Stimulated activated CD4-positive, alpha-beta T cell treated with anti-CD3 and anti-CD28 coated beads, TNF-alpha, amount 100 ng/mL, for 24 hours (primary cell): ENCODE data around the gene NSFL1C.
"Not testable (repeated sequence)": the region's sequence is repeated elsewhere in the genome, so short reads cannot be mapped to it uniquely, and the experiment has no call there.

ENCODE experiments used
- DNase-seq, 3 experiments: peaks; one replicate each; pipeline ENCODE4 v3.0.0-alpha.2; 2020; ENCODE audit warnings: low read depth in 3 of 3

The NSFL1C gene

DNA sequence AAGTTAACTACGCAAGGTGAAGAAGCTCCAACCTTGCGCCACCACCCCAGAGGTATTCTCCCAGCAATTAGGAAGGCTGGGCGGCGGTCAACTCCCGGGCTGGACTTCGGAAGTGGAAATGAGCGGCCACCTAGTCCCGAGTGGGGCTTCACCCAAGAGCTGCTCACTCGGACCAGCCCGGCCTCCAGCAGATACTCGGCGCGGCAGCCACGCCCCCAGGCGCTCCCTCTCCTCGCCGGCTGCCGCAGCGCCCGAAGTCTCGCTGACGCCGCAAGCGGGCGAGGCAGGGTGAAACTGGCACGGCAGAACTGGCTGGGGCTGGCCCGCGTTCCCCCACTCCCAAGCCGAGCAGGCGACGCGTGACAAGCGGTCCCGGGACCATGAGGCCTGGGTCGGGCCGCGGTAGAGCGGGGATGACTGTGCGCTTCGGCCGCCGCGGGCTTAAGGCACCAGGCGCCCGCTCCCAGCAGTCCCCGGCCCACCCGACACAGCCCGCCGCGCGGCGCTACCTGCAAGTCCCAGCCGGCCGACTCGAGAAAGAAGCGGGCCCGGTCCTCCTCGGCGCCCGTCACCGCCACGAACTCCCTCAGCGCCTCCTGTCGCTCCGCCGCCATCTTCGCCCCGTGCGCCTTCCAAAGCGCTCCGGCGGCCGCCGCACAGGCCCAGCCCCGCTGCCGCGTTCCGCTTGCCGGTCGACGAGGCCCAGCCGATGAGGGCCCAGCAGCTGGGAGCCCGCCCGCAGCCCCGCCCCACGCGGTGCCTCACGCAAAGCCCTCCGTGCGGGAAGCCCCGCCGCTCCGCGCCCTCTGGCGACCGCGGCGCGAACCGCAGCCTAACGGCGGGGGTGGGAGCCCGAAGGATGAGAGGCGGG is at the start of gene NSFL1C:
TSS of gene NSFL1C (minus strand) at position 639 of the 871 bp plus-strand sequence. CDS start at position 614, 25 bp downstream.
- peak; percentile 94 to 96 (median 96) for DNase-seq

GRCh38 chr20:1513801-1514200 is 47.2 kb upstream of the NSFL1C start:
- DNase-seq: no peak

DNA sequence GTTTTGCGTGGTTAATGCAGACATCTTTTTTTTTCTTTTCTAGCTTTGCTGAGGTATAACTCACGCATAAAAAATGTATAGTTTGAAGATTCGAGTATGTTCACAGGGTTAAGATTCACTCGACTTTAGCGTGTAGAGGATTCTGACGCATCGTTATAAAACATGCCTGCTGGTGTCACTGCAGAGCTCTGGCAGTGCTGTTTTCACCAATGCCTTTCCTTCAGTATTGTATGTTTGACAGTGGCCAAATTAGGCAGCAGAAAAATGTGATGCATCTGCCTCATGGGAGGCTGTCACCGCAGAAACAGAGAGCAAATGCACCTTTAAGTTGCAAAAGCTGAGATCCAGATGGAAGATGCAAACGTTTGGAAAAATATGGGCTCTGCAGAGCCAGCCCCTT is 42.6 kb upstream of the NSFL1C start:
- DNase-seq: peak in 1 of 3 experiments; percentile 3

GRCh38 chr20:1508574-1508973 is 41.9 kb upstream of the NSFL1C start:
- no peak for DNase-seq

- no peak for DNase-seq
Measured at GRCh38 chr20:1507276-1507675, 40.6 kb upstream of the NSFL1C start.

- no peak for DNase-seq
Measured at GRCh38 chr20:1505871-1506270, 39.2 kb upstream of the NSFL1C start.

DNA sequence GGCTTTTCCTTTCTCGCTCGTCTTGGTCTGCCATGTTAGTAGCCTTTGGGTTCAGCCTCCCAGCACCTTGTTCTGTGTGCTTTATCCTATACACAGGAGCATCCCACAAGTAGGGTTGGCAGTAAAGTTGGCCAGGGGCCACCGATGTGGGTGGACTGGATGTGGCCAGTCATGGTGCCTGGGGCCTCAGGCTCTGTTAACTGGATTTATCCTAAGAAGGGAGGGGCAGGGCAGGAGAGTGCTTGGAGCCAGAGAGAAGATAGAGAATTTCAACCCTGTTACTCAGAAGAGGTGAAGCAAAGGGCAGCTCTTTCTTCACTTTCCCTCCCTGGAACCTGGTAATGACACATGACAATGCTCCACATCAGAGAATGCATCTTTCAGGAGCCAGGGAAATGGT is 38.7 kb upstream of the NSFL1C start:
- no peak for DNase-seq

DNA sequence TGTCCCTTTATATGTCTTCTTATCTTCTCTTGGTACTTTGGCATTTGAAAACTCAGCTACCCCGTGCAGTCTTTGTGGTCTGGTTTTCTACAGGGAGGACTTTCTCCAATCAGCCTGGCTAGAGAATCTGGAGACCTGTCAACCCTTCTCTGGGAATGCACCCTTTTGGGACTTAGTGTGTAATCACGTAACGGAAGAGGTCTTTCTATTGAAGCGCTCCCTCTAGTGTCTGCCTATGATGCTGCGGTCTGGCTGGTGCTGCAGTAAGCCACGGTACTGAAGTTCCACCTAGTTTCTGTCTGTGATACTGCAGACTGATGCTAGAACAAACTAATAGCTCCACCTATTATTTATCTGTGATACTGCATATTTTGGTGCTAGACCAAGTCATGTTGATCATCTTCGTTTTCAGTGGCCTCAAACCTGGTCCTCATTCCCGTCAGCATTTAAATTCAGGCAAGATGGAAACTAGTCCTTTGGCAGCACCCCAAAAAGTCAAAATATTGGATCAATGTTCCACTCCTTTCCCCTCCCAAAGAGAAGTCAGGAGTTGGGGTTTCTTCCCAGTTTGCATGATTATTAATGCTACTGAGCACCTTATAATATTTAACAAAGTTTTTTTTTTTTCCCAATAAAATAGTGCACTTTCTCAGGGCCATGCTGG is 37.0 kb upstream of the NSFL1C start:
- peak; percentile 52 to 70 (median 60) for DNase-seq

DNA sequence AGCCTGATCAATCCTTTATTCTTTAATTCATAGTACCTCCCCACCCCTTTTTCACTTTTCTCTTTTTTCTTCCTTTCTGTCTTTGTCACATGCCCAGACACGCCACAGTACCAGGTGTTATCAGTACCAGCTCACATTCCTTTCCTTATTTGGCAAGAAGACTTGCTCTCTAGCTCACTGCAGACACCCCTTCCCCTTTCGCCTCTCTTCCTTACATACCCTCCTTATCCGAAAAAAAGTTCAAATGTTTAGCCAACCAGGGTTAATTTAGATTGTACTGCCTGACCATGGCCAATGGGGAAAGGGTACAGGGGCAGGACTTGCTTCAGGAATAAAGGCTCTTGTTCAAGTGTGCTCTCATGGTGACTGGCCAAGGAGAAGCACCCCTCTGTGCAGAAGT is 33.8 kb upstream of the NSFL1C start:
- no peak for DNase-seq

- no peak for DNase-seq
Measured at GRCh38 chr20:1499528-1500420, 33.1 kb upstream of the NSFL1C start.

GRCh38 chr20:1497371-1497770 is 30.7 kb upstream of the NSFL1C start:
- DNase-seq: not testable (repeated sequence)

- no peak for DNase-seq
Measured at GRCh38 chr20:1496930-1497329, 30.3 kb upstream of the NSFL1C start.

DNA sequence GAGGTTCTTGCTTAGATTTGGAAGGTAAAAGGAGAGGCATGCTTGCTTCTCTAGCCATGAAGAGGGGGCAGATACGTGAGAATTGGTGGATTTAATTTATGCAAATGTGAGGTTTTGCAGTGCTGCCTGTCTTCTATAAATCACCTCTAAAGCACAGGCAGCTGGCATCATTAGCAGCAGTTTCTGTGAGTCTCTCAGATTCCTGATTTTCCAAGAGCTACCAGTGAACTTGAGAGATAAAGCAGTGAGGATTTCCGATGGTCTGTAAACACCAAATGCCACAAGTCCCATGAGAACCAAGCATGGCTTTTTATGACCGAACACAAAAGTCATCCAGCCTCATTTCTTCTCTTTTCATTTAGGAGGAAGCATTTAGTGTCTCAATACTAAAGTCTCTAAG is 27.8 kb upstream of the NSFL1C start:
- DNase-seq: no peak

DNA sequence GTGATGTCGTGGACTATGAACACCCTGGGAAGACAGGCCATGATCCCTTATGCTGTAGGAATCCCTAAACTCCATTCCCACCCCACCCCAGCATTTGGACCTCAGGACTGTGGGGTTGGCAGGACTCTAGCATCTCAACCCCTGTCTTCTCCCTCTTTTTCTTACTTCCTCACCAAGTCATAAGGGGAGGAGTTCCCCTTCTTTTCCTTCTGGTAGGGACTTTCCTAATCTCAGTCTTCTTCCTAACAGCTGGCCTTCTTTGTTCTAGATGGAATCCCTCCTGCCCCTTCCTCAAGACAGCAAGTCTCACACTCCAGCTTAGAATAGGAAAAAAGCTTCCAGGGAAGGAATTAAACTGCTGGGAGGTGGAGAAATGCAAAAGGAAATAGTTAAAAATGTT is 26.9 kb upstream of the NSFL1C start:
- no peak for DNase-seq

GRCh38 chr20:1491860-1492642 is 25.4 kb upstream of the NSFL1C start:
- no peak for DNase-seq

- no peak for DNase-seq
Measured at GRCh38 chr20:1491281-1491840, 24.7 kb upstream of the NSFL1C start, which contains the start of gene SIRPB2. TSS of gene SIRPB2 (minus strand) at chr20:1491420. CDS start at chr20:1491359, 61 bp downstream.

GRCh38 chr20:1490643-1491195 is 24.1 kb upstream of the NSFL1C start:
- DNase-seq: no peak

- no peak for DNase-seq
Measured at GRCh38 chr20:1489764-1490436, 23.3 kb upstream of the NSFL1C start.

GRCh38 chr20:1489325-1489724 is 22.7 kb upstream of the NSFL1C start:
- no peak for DNase-seq

DNA sequence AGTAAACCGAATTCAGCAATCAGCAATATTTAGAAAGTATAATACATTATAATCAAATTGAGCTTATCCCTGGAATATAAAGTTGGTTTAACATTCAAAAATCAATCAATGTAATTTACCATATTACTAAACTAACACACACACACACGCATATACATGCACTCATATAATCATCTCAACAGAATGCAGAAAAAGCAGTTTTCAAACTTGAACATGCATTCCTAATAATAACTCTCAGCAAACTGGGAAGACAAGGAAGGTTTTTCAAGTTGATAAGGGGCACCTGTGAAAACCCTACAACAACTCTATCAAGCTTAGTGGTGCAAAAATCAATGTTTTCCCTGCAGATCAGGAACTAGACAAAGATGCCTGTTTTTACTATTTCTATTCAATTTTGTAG is 19.9 kb upstream of the NSFL1C start:
- no peak for DNase-seq
